Fibroblast of pulmonary artery (primary cell): ENCODE results near the gene ESPN.

Experiments
- DNase-seq: peaks from one replicate; pipeline ENCODE4 v3.0.0-alpha.2; 2010; ENCODE audit warnings: low read depth
- H3K4me3 ChIP-seq: replicated peaks from 2 replicates; pipeline ENCODE4 v1.5.1; 2011; ENCODE audit warnings: low read depth, mild to moderate bottlenecking, control low read depth, low read length, moderate library complexity
- CTCF ChIP-seq: IDR thresholded peaks from 2 replicates; pipeline ENCODE4 v1.5.1; 2011; ENCODE audit warnings: mild to moderate bottlenecking, control low read depth, low read length, inconsistent platforms; ENCODE audit errors: missing control alignments

Gene ESPN

GRCh38 chr1:6463120-6463412, 38.5 kb downstream of the ESPN start:
- no peak for DNase-seq
- no peak overlapping the region for H3K4me3 ChIP-seq
- no peak for TF ChIP-seq CTCF

- no peak for DNase-seq
- H3K4me3 ChIP-seq: no peak overlapping the region
- no peak for TF ChIP-seq CTCF
Observed at GRCh38 chr1:6464514-6464836, 39.9 kb downstream of the ESPN start.

- H3K4me3 ChIP-seq: no peak overlapping the region
- no peak for TF ChIP-seq CTCF
- DNase-seq: no peak
Observed at GRCh38 chr1:6464915-6465314, 40.3 kb downstream of the ESPN start.

- DNase-seq: no peak
- TF ChIP-seq CTCF: no peak
- no peak overlapping the region for H3K4me3 ChIP-seq
Observed at GRCh38 chr1:6465461-6466005, 41.0 kb downstream of the ESPN start.

GRCh38 chr1:6466023-6466422, 41.4 kb downstream of the ESPN start, which contains the start of gene TNFRSF25:
TNFRSF25 (minus strand) TSS chr1:6466173; CDS start chr1:6466107, 66 bp downstream.
- DNase-seq: no peak
- no peak within 1 kb of the TSS for H3K4me3 ChIP-seq
- no peak for TF ChIP-seq CTCF

GRCh38 chr1:6466751-6467150, 42.2 kb downstream of the ESPN start:
- no peak for DNase-seq
- no peak overlapping the region for H3K4me3 ChIP-seq
- no peak for TF ChIP-seq CTCF

- H3K4me3 ChIP-seq: no peak overlapping the region
- no peak for DNase-seq
- no peak for TF ChIP-seq CTCF
Observed at GRCh38 chr1:6467224-6467623, 42.6 kb downstream of the ESPN start.
